HG03135 (cell line): Measurements from ENCODE around the gene KLK4.

ENCODE experiments used
- ATAC-seq: cut with Tn5 transposase; IDR thresholded peaks from one replicate; pipeline ENCODE4 v1.9.1; 2021; ENCODE audit warnings: mild to moderate bottlenecking, moderate library complexity; ENCODE audit not compliant: unreplicated experiment

Gene KLK4

GRCh38 chr19:50911206-50912101, at the start of gene KLK4:
TSS of gene KLK4 (minus strand) at chr19:50911395. CDS start at chr19:50910738, 657 bp downstream.
- ATAC-seq = no peak

- no peak for ATAC-seq
These were observed 48.7 kb upstream of the KLK4 start for GRCh38 chr19:50959731-50960500.

- ATAC-seq = no peak
These were observed 46.4 kb upstream of the KLK4 start for GRCh38 chr19:50957587-50957986.

GRCh38 chr19:50952910-50953309, 41.7 kb upstream of the KLK4 start, which contains the start of gene KLK5:
TSS of gene KLK5 (minus strand) at chr19:50953038. CDS start at chr19:50952657, 381 bp downstream.
- ATAC-seq = no peak

GRCh38 chr19:50949861-50950260, 38.7 kb upstream of the KLK4 start:
- ATAC-seq = no peak

GRCh38 chr19:50947123-50947522, 35.9 kb upstream of the KLK4 start:
- no peak for ATAC-seq

- no peak for ATAC-seq
These were observed 33.6 kb upstream of the KLK4 start for GRCh38 chr19:50944795-50945194.

GRCh38 chr19:50943074-50943828, 32.1 kb upstream of the KLK4 start:
- no peak for ATAC-seq

GRCh38 chr19:50939596-50939995, 28.4 kb upstream of the KLK4 start:
- ATAC-seq = no peak

GRCh38 chr19:50933640-50934039, 22.4 kb upstream of the KLK4 start:
- ATAC-seq = no peak

- no peak for ATAC-seq
These were observed 21.5 kb upstream of the KLK4 start for GRCh38 chr19:50932690-50933083.

GRCh38 chr19:50932018-50932689, 21.0 kb upstream of the KLK4 start:
- ATAC-seq = no peak

GRCh38 chr19:50931023-50931422, 19.8 kb upstream of the KLK4 start:
- no peak for ATAC-seq

- no peak for ATAC-seq
These were observed 17.6 kb upstream of the KLK4 start for GRCh38 chr19:50928831-50929230.

GRCh38 chr19:50926144-50926543, 14.9 kb upstream of the KLK4 start:
- no peak for ATAC-seq

- no peak for ATAC-seq
These were observed 14.5 kb upstream of the KLK4 start for GRCh38 chr19:50925734-50926133.

GRCh38 chr19:50924586-50924985, 13.4 kb upstream of the KLK4 start:
- no peak for ATAC-seq

- ATAC-seq = peak; percentile 79
These were observed 11.2 kb upstream of the KLK4 start for GRCh38 chr19:50922317-50922853.

- no peak for ATAC-seq
These were observed 10.5 kb upstream of the KLK4 start for GRCh38 chr19:50921426-50922316.
